ENCODE results near the gene KHSRP.

KHSRP gene

DNA sequence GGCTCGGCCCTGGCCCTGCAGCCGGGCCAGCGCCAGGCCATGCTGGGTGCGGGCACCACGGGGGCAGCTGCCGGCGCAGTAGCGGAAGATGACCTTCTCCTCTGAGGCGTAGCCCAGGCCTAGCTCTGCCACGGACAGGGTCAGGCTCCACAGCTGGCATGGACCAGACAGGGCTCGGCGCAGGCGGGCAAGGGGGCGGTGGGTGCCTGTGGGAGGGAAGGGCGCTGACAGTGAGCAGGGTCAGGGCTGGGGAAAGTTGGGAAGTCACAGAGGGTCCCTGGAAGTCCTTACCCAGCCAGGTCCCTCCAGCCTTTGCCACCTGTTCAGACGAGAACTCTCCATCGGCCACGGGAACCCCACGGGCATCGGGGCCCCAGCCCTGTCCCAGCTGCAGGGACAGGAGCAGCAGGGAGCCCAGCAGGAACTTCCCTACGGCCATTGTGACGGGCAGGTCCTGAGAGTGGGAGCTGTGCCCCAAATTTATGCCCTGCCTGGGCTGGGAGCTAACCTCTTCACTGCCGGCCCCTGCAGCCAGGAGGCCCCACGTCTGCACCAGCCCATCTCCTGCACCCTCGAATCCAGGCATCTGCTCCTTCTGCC is 49.1 kb downstream of the KHSRP start, which contains the start of gene PSPN:
TSS of gene PSPN (minus strand) at position 523 of the 600 bp plus-strand sequence. CDS start at position 439, 84 bp downstream.
- no peak within 1 kb of the TSS for H3K4me2 ChIP-seq (ENCODE audit: low read length)
- no peak for DNase-seq
- no peak within 1 kb of the TSS for H2BK120ac ChIP-seq (ENCODE audit: insufficient read depth, low read length, poor library complexity)
- no peak within 1 kb of the TSS for H3K4me3 ChIP-seq (ENCODE audit: low read depth, low read length)
- WGBS (ENCODE audit: extremely low coverage, insufficient coverage, insufficient read length), result no CpG with 5 or more reads among the region's 25 CpGs
- H3K27ac ChIP-seq (ENCODE audit: low read depth, low read length), result no peak within 1 kb of the TSS
- H3K4ac ChIP-seq (ENCODE audit: low read depth, low read length), result no peak within 1 kb of the TSS
- H3K79me2 ChIP-seq (ENCODE audit: control insufficient read depth, insufficient read depth, low read length, poor library complexity), result peaks cover 2% of the 10 kb centered on the region
- H3K9me3 ChIP-seq (ENCODE audit: insufficient read depth, low read depth, low read length), result peaks cover 6% of the 10 kb centered on the region
- no peaks in the 10 kb centered on the region for H3K27me3 ChIP-seq (ENCODE audit: insufficient read depth, low read length)
- no peak within 1 kb of the TSS for H3K14ac ChIP-seq (ENCODE audit: low read length)
- H3K18ac ChIP-seq (ENCODE audit: low read length), result no peak within 1 kb of the TSS
- H3K36me3 ChIP-seq (ENCODE audit: control insufficient read depth in 1 of 2, insufficient read depth in 2 of 2, low read length in 2 of 2), result peaks cover 33 to 39% of the 10 kb centered on the region in 2 experiments
- H2AFZ ChIP-seq (ENCODE audit: insufficient read depth, low read length, poor library complexity), result no peak within 1 kb of the TSS
- H3K23ac ChIP-seq (ENCODE audit: low read length), result no peak within 1 kb of the TSS
- H2BK12ac ChIP-seq (ENCODE audit: low read length), result no peak within 1 kb of the TSS
- peaks cover 9 to 22% of the 10 kb centered on the region in 2 experiments for H3K4me1 ChIP-seq (ENCODE audit: control insufficient read depth in 1 of 2, insufficient read depth in 2 of 2, low read length in 2 of 2)
- H4K12ac ChIP-seq (ENCODE audit: low read depth, low read length), result no peak within 1 kb of the TSS
- H2AK5ac ChIP-seq (ENCODE audit: low read length), result no peak within 1 kb of the TSS
- peaks cover 10% of the 10 kb centered on the region for H3K79me1 ChIP-seq (ENCODE audit: low read length)
- H3K9ac ChIP-seq (ENCODE audit: low read length), result no peak within 1 kb of the TSS
- H4K8ac ChIP-seq (ENCODE audit: low read depth, low read length), result no peak within 1 kb of the TSS
- H2BK5ac ChIP-seq (ENCODE audit: low read depth, low read length, poor library complexity), result no peak within 1 kb of the TSS
- no peak within 1 kb of the TSS for H4K91ac ChIP-seq (ENCODE audit: low read depth, low read length)

DNA sequence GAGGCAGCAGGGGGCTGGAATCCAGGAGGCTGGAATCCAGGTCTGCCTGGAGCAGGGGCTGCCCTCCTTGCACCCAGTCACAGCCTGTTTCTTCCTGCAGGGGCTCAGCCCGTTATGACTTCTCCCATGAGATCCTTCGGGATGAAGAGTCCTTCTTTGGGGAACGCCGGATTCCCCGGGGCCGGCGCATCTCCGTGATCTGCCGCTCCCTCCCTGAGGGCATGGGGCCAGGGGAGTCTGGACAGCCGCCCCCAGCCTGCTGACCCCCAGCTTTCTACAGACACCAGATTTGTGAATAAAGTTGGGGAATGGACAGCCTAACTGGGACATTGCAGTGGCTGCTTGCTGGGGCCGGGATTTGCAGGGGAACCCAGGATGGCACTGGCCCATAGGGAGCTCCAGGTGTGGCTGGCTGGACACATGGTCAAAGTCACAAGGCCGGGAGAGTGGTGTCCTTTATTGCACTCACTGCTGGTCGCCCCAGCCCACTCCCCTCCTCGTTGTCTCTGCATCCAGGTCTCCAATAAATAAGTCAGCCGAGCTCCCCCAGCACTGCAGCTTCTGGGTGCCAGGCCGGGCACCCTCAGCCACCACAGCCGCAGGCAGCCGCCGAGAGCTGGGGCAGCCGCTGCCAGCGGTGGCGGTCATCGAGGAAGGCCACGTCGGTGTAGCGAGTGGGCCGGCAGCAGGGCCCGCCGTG is 49.8 kb downstream of the KHSRP start:
- no peak overlapping the region for H3K27ac ChIP-seq (ENCODE audit: low read depth, low read length)
- no peak overlapping the region for H2BK120ac ChIP-seq (ENCODE audit: insufficient read depth, low read length, poor library complexity)
- H3K14ac ChIP-seq (ENCODE audit: low read length), result no peak overlapping the region
- H3K79me1 ChIP-seq (ENCODE audit: low read length), result peaks cover 10% of the 10 kb centered on the region
- no peaks in the 10 kb centered on the region for H3K27me3 ChIP-seq (ENCODE audit: insufficient read depth, low read length)
- H4K12ac ChIP-seq (ENCODE audit: low read depth, low read length), result no peak overlapping the region
- H3K4me2 ChIP-seq (ENCODE audit: low read length), result no peak overlapping the region
- H3K4ac ChIP-seq (ENCODE audit: low read depth, low read length), result no peak overlapping the region
- H3K9me3 ChIP-seq (ENCODE audit: insufficient read depth, low read depth, low read length), result peaks cover 1% of the 10 kb centered on the region
- no peak overlapping the region for H3K4me3 ChIP-seq (ENCODE audit: low read depth, low read length)
- H2AFZ ChIP-seq (ENCODE audit: insufficient read depth, low read length, poor library complexity), result no peak overlapping the region
- no peak for DNase-seq
- H3K9ac ChIP-seq (ENCODE audit: low read length), result no peak overlapping the region
- no peak overlapping the region for H4K91ac ChIP-seq (ENCODE audit: low read depth, low read length)
- no peak overlapping the region for H2AK5ac ChIP-seq (ENCODE audit: low read length)
- no peak overlapping the region for H2BK5ac ChIP-seq (ENCODE audit: low read depth, low read length, poor library complexity)
- no peak overlapping the region for H2BK12ac ChIP-seq (ENCODE audit: low read length)
- peaks cover 26 to 32% of the 10 kb centered on the region in 2 experiments for H3K36me3 ChIP-seq (ENCODE audit: control insufficient read depth in 1 of 2, insufficient read depth in 2 of 2, low read length in 2 of 2)
- peaks cover 2% of the 10 kb centered on the region for H3K79me2 ChIP-seq (ENCODE audit: control insufficient read depth, insufficient read depth, low read length, poor library complexity)
- peaks cover 9 to 22% of the 10 kb centered on the region in 2 experiments for H3K4me1 ChIP-seq (ENCODE audit: control insufficient read depth in 1 of 2, insufficient read depth in 2 of 2, low read length in 2 of 2)
- no peak overlapping the region for H3K23ac ChIP-seq (ENCODE audit: low read length)
- no peak overlapping the region for H4K8ac ChIP-seq (ENCODE audit: low read depth, low read length)
- H3K18ac ChIP-seq (ENCODE audit: low read length), result no peak overlapping the region
- no CpG with 5 or more reads among the region's 29 CpGs for WGBS (ENCODE audit: extremely low coverage, insufficient coverage, insufficient read length)

DNA sequence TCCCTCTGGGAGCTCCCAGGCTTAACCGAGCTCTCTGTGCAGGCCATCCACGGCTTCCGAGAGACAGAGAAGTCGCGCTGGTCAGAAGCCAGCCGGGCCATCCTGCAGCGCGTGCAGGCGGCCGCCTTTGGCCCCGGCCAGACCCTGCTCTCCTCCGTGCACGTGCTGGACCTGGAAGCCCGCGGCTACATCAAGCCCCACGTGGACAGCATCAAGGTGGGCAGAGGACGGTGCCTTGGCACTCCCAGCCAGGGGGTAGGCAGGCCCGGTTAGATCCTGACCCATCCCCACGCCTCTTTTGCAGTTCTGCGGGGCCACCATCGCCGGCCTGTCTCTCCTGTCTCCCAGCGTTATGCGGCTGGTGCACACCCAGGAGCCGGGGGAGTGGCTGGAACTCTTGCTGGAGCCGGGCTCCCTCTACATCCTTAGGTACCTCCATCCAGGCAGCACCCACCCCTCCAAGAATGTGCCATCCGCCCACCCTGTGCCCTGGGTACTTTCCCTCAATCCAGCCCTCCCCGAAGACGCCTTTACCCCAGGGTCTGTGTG is 50.4 kb downstream of the KHSRP start:
- H2AK5ac ChIP-seq (ENCODE audit: low read length), result peak overlapping the region; percentile 49
- no peak overlapping the region for H4K8ac ChIP-seq (ENCODE audit: low read depth, low read length)
- H2BK120ac ChIP-seq (ENCODE audit: insufficient read depth, low read length, poor library complexity), result no peak overlapping the region
- no peak overlapping the region for H2AFZ ChIP-seq (ENCODE audit: insufficient read depth, low read length, poor library complexity)
- H3K23ac ChIP-seq (ENCODE audit: low read length), result no peak overlapping the region
- H3K4me2 ChIP-seq (ENCODE audit: low read length), result no peak overlapping the region
- peak overlapping the region; percentile 53 for H4K91ac ChIP-seq (ENCODE audit: low read depth, low read length)
- peak overlapping the region; percentile 6 for H4K12ac ChIP-seq (ENCODE audit: low read depth, low read length)
- H3K4me1 ChIP-seq (ENCODE audit: control insufficient read depth in 1 of 2, insufficient read depth in 2 of 2, low read length in 2 of 2), result peaks cover 9 to 22% of the 10 kb centered on the region in 2 experiments
- peaks cover 10% of the 10 kb centered on the region for H3K79me1 ChIP-seq (ENCODE audit: low read length)
- H3K4ac ChIP-seq (ENCODE audit: low read depth, low read length), result no peak overlapping the region
- H3K36me3 ChIP-seq (ENCODE audit: control insufficient read depth in 1 of 2, insufficient read depth in 2 of 2, low read length in 2 of 2), result peaks cover 21 to 27% of the 10 kb centered on the region in 2 experiments
- H3K9me3 ChIP-seq (ENCODE audit: insufficient read depth, low read depth, low read length), result peaks cover 1% of the 10 kb centered on the region
- peaks cover 2% of the 10 kb centered on the region for H3K79me2 ChIP-seq (ENCODE audit: control insufficient read depth, insufficient read depth, low read length, poor library complexity)
- no peak overlapping the region for H2BK5ac ChIP-seq (ENCODE audit: low read depth, low read length, poor library complexity)
- no peak overlapping the region for H3K9ac ChIP-seq (ENCODE audit: low read length)
- no peak for DNase-seq
- no peaks in the 10 kb centered on the region for H3K27me3 ChIP-seq (ENCODE audit: insufficient read depth, low read length)
- no peak overlapping the region for H3K27ac ChIP-seq (ENCODE audit: low read depth, low read length)
- no peak overlapping the region for H2BK12ac ChIP-seq (ENCODE audit: low read length)
- no CpG with 5 or more reads among the region's 29 CpGs for WGBS (ENCODE audit: extremely low coverage, insufficient coverage, insufficient read length)
- H3K14ac ChIP-seq (ENCODE audit: low read length), result peak overlapping the region; percentile 33
- no peak overlapping the region for H3K4me3 ChIP-seq (ENCODE audit: low read depth, low read length)
- H3K18ac ChIP-seq (ENCODE audit: low read length), result no peak overlapping the region

DNA sequence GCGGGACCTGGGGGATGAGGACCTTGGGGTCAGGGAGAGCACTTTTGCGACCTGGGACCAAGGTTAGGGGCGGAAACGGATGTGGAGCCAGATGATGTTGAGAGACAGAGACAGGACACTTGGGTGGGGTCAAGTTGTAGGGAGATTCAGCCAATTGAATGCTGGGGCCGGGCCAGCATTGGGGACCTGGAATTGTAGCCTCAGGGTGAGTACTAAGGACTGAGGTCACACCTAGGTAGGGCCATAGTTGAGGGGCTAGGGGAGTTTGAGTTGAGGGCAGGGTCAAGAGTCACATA is 50.9 kb downstream of the KHSRP start:
- Histone ChIP-seq H3K79me2 (ENCODE audit: control insufficient read depth, insufficient read depth, low read length, poor library complexity) (peaks cover 2% of the 10 kb centered on the region), H2AK5ac (ENCODE audit: low read length) (peak overlapping the region; percentile 49), H3K14ac (ENCODE audit: low read length) (peak overlapping the region; percentile 1), H4K8ac (ENCODE audit: low read depth, low read length) (peak overlapping the region; percentile 3), H3K4me2 (ENCODE audit: low read length) (peak overlapping the region; percentile 81), H2BK12ac (ENCODE audit: low read length) (no peak overlapping the region), H3K9me3 (ENCODE audit: insufficient read depth, low read depth, low read length) (peaks cover 1% of the 10 kb centered on the region), H4K91ac (ENCODE audit: low read depth, low read length) (peak overlapping the region; percentile 53), H3K27me3 (ENCODE audit: insufficient read depth, low read length) (no peaks in the 10 kb centered on the region), H2AFZ (ENCODE audit: insufficient read depth, low read length, poor library complexity) (peak overlapping the region; percentile 30), H3K36me3 (ENCODE audit: control insufficient read depth in 1 of 2, insufficient read depth in 2 of 2, low read length in 2 of 2) (peaks cover 19 to 29% of the 10 kb centered on the region in 2 experiments), H3K4me1 (ENCODE audit: control insufficient read depth in 1 of 2, insufficient read depth in 2 of 2, low read length in 2 of 2) (peaks cover 9 to 22% of the 10 kb centered on the region in 2 experiments), H3K79me1 (ENCODE audit: low read length) (peaks cover 10% of the 10 kb centered on the region), H3K4me3 (ENCODE audit: low read depth, low read length) (peak overlapping the region; percentile 71), H2BK5ac (ENCODE audit: low read depth, low read length, poor library complexity) (no peak overlapping the region), H3K18ac (ENCODE audit: low read length) (peak overlapping the region; percentile 48), H3K9ac (ENCODE audit: low read length) (no peak overlapping the region), H3K4ac (ENCODE audit: low read depth, low read length) (no peak overlapping the region), H2BK120ac (ENCODE audit: insufficient read depth, low read length, poor library complexity) (no peak overlapping the region), H4K12ac (ENCODE audit: low read depth, low read length) (peak overlapping the region; percentile 6), H3K23ac (ENCODE audit: low read length) (no peak overlapping the region), H3K27ac (ENCODE audit: low read depth, low read length) (no peak overlapping the region)
- peak in 1 of 2 donors; percentile 5 for DNase-seq
- no CpG with 5 or more reads among the region's 5 CpGs for WGBS (ENCODE audit: extremely low coverage, insufficient coverage, insufficient read length)
